GM12878 (cell line): Measurements from ENCODE around the gene CC2D2B. TPM values are rescaled to one million over a fixed set of nuclear protein-coding genes. Genes with fewer than 3 reads are reported as not detected.

Source experiments
- ATAC-seq: fragments of 200-7000 bp; cut with Tn5 transposase; 3 replicates; pipeline ENCODE4 v1.9.1; 2020; ENCODE audit warnings: mild to moderate bottlenecking, moderate library complexity
- BruUV-seq: library from RNA; stranded (reverse); fragments of 400-500 nt; replicated peaks from 2 replicates; lab custom pipeline; 2021; lab: Mats Ljungman, UMichigan
- CTCF ChIA-PET: fragments of 300-600 bp; sonication (Branson Sonifier 250); formaldehyde crosslinking; extraction: SDS; loops from one replicate; lab custom pipeline; 2021; ENCODE audit warnings: inconsistent platforms; lab: Yijun Ruan, JAX
- POLR2A ChIA-PET: fragments of 350-600 bp; formaldehyde crosslinking; extraction: SDS; loops from one replicate; lab custom pipeline; 2021; ENCODE audit warnings: inconsistent platforms; lab: Charles Lee
- RAD21 ChIA-PET: fragments of 300-600 bp; sonication (Branson Sonifier 250); formaldehyde crosslinking; loops from one replicate; lab custom pipeline; 2023; ENCODE audit warnings: antibody characterized with exemption; ENCODE audit not compliant: unreplicated experiment; lab: Charles Lee
- SMC1A ChIA-PET: fragments of 300-600 bp; sonication (Branson Sonifier 250); formaldehyde crosslinking; loops from one replicate; lab custom pipeline; 2023; ENCODE audit not compliant: unreplicated experiment, uncharacterized antibody; lab: Charles Lee
- DNase-seq: peaks from one replicate; pipeline ENCODE4 v3.0.0-alpha.2; 2011; ENCODE audit warnings: low read depth, low spot score
- FAIRE-seq: peaks from 3 replicates; lab custom pipeline; 2011; peaks lifted over from hg19 to GRCh38; lab: Jason Lieb, UNC
- H2AFZ ChIP-seq: 2 replicates; pipeline ENCODE4 v1.6.0; 2011; ENCODE audit warnings: low read depth, low read length, control low read depth; ENCODE audit not compliant: control insufficient read depth
- H3K27ac ChIP-seq: 2 replicates; pipeline ENCODE4 v1.5.1; 2011; ENCODE audit warnings: control low read depth; ENCODE audit not compliant: control insufficient read depth, insufficient read depth
- H3K27me3 ChIP-seq, 2 experiments: replicated peaks in 1 of 2; 2 replicates each; pipeline versions ENCODE4 v1.6.0 to v1.6.1; 2011; ENCODE audit warnings: low read length in 1 of 2; ENCODE audit not compliant: control insufficient read depth in 2 of 2, insufficient read depth in 2 of 2
- H3K36me3 ChIP-seq, 2 experiments: 2 replicates each; pipeline ENCODE4 v1.5.1; 2011; ENCODE audit warnings: low read length in 1 of 2; ENCODE audit not compliant: control insufficient read depth in 2 of 2, insufficient read depth in 2 of 2
- H3K4me1 ChIP-seq: 2 replicates; pipeline ENCODE4 v1.6.1; 2011; ENCODE audit warnings: mild to moderate bottlenecking, low read length, moderate library complexity, mixed read lengths; ENCODE audit not compliant: control insufficient read depth, insufficient read depth
- H3K4me2 ChIP-seq: 2 replicates; pipeline ENCODE4 v1.6.0; 2011; ENCODE audit warnings: control low read depth; ENCODE audit not compliant: control insufficient read depth, insufficient read depth
- H3K4me3 ChIP-seq: fragments of 200-600 bp; sonication (generic); 2 replicates; pipeline ENCODE4 v1.5.1; 2016
- H3K79me2 ChIP-seq: 2 replicates; pipeline ENCODE4 v1.6.0; 2011; ENCODE audit warnings: low read length; ENCODE audit not compliant: control insufficient read depth, insufficient read depth
- H3K9ac ChIP-seq: 2 replicates; pipeline ENCODE4 v1.8.0; 2011; ENCODE audit warnings: low read length, control low read depth, mixed read lengths; ENCODE audit not compliant: control insufficient read depth, insufficient read depth
- H3K9me3 ChIP-seq: replicated peaks from 3 replicates; pipeline ENCODE4 v1.5.1; 2011; ENCODE audit warnings: mild to moderate bottlenecking, low read length; ENCODE audit not compliant: control insufficient read depth, insufficient read depth
- H4K20me1 ChIP-seq: 2 replicates; pipeline ENCODE4 v1.6.0; 2011; ENCODE audit not compliant: control insufficient read depth, insufficient read depth
- BRCA1 ChIP-seq: IDR thresholded peaks from 2 replicates; pipeline ENCODE4 v1.6.1; 2011; ENCODE audit warnings: low read depth, low read length, improper control_type of control experiment
- MTA3 ChIP-seq: IDR thresholded peaks from 2 replicates; pipeline ENCODE4 v1.6.1; 2012; ENCODE audit warnings: low read length, inconsistent platforms, borderline replicate concordance
- WGBS: methylation state at CpG from one replicate; pipeline ENCODE4 v1.1.6; 2016; ENCODE audit warnings: low lambda C conversion rate; ENCODE audit not compliant: insufficient replicate concordance, insufficient coverage; ENCODE audit errors: missing lambda C conversion rate; 5-methylcytosine and 5-hydroxymethylcytosine counted together
- in situ Hi-C: fragments of 300-500 bp; cut with MboI; formaldehyde crosslinking; loops from 9 replicates; pipeline ENCODE4 v1.14.3; 2018; ENCODE audit warnings: mixed read lengths
- intact Hi-C: fragments of 100-400 bp; cut with micrococcal nuclease; formaldehyde crosslinking; loops from one replicate; pipeline ENCODE4 v1.14.2; 2022; ENCODE audit not compliant: unreplicated experiment
- polyA plus RNA-seq, 11 experiments: library from polyadenylated mRNA; depleted of rRNA in 4 of 11; unstranded in 6 of 11; stranded (reverse) in 5 of 11; fragments of >200 nt; fragmentation: Nextera tagmentation in 4 of 11; fragmentation: Illumina TruSeq in 1 of 11; extraction: Ambion mirVana in 4 of 11; extraction: Trizol in 1 of 11; gene quantifications; 1 replicate in 1 of 11; 2 replicates in 10 of 11; pipeline versions ENCODE4 v1.2.1 to v1.2.3, GENCODE V29; 2011 to 2016; ENCODE audit warnings: inconsistent platforms in 2 of 11, missing spikeins in 2 of 11, low read depth in 1 of 11
- total RNA-seq, 4 experiments: library from RNA; depleted of rRNA in 3 of 4; stranded (reverse); fragments of >200 nt in 3 of 4; fragmentation: Illumina TruSeq in 1 of 4; extraction: Trizol in 1 of 4; gene quantifications; 2 replicates each; pipeline versions ENCODE4 v1.2.1 to v1.2.3, GENCODE V29; 2013 to 2021
- TF ChIP-seq, protein P1 (sequence below): fragments of 450-650 bp; formaldehyde crosslinking; IDR thresholded peaks from 2 replicates; pipeline ENCODE4 v1.5.0; 2022; ENCODE audit warnings: mild to moderate bottlenecking, missing genetic modification characterization
- TF ChIP-seq, protein P2 (sequence below): fragments of 450-650 bp; formaldehyde crosslinking; IDR thresholded peaks from 2 replicates; pipeline ENCODE4 v1.4.0; 2022; ENCODE audit warnings: mild to moderate bottlenecking, moderate library complexity

CC2D2B gene
- total and polyA plus RNA-seq, 10 of the 15 experiments (the other 5 are each of a cell fraction or from before 2014, with no cell fraction given) = 0.42 to 2.8 (median 0.78) TPM

DNA sequence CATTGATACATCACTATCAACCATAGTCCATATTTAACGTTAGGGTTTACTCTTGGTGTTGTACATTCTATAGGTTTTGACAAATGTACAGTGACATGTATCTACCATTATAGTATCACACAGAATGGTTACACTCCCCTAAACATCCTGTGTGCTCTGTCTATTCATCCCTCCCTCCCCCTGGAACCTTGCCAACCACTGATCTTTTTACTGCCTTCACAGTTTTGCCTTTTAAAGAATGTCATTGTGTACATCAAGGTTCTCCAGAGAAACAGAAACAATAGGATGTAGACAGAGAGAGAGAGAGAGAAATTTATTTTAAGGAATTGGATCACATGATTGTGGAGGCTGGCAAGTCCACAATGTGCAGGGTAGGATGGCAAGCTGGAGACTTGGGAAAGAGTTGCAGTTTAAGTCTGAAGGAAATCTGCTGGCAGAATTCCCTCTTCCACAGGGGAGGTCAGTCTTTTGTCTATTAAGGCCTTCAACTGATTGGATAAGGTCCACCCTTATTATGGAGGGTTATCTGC lies 90.5 kb downstream of the CC2D2B start:
- H3K9me3 ChIP-seq = no peaks in the 10 kb centered on the region
- BruUV-seq = no TSS peak
- ChIA-PET SMC1A (no interaction called here), CTCF (no interaction called here), POLR2A (no interaction called here), RAD21 (interaction anchor here (1.1 kb wide), 1 partner anchor 304 kb away, joined by 4 read pairs; the partner anchor contains the start of gene TCTN3)
- peaks cover 3% of the 10 kb centered on the region; the same call in 1 of the 2 replicates for H3K4me1 ChIP-seq
- H3K4me3 ChIP-seq = no peak overlapping the region
- no peak overlapping the region for H2AFZ ChIP-seq
- FAIRE-seq (no peak), ATAC-seq (no peak), DNase-seq (no peak)
- H3K27me3 ChIP-seq = no peaks in the 10 kb centered on the region
- H3K4me2 ChIP-seq = no peak overlapping the region
- intact Hi-C loops (no loop called here), in situ Hi-C loops (no loop called here)
- no peaks in the 10 kb centered on the region for H4K20me1 ChIP-seq
- 55% methylated on average over 1 of the region's 1 CpG for WGBS
- TF ChIP-seq, protein P1, sequence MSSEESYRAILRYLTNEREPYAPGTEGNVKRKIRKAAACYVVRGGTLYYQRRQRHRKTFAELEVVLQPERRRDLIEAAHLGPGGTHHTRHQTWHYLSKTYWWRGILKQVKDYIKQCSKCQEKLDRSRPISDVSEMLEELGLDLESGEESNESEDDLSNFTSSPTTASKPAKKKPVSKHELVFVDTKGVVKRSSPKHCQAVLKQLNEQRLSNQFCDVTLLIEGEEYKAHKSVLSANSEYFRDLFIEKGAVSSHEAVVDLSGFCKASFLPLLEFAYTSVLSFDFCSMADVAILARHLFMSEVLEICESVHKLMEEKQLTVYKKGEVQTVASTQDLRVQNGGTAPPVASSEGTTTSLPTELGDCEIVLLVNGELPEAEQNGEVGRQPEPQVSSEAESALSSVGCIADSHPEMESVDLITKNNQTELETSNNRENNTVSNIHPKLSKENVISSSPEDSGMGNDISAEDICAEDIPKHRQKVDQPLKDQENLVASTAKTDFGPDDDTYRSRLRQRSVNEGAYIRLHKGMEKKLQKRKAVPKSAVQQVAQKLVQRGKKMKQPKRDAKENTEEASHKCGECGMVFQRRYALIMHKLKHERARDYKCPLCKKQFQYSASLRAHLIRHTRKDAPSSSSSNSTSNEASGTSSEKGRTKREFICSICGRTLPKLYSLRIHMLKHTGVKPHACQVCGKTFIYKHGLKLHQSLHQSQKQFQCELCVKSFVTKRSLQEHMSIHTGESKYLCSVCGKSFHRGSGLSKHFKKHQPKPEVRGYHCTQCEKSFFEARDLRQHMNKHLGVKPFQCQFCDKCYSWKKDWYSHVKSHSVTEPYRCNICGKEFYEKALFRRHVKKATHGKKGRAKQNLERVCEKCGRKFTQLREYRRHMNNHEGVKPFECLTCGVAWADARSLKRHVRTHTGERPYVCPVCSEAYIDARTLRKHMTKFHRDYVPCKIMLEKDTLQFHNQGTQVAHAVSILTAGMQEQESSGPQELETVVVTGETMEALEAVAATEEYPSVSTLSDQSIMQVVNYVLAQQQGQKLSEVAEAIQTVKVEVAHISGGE (CRISPR knock-in tag) = no peak
- TF ChIP-seq BRCA1 (no peak), MTA3 (no peak)
- TF ChIP-seq, protein P2, sequence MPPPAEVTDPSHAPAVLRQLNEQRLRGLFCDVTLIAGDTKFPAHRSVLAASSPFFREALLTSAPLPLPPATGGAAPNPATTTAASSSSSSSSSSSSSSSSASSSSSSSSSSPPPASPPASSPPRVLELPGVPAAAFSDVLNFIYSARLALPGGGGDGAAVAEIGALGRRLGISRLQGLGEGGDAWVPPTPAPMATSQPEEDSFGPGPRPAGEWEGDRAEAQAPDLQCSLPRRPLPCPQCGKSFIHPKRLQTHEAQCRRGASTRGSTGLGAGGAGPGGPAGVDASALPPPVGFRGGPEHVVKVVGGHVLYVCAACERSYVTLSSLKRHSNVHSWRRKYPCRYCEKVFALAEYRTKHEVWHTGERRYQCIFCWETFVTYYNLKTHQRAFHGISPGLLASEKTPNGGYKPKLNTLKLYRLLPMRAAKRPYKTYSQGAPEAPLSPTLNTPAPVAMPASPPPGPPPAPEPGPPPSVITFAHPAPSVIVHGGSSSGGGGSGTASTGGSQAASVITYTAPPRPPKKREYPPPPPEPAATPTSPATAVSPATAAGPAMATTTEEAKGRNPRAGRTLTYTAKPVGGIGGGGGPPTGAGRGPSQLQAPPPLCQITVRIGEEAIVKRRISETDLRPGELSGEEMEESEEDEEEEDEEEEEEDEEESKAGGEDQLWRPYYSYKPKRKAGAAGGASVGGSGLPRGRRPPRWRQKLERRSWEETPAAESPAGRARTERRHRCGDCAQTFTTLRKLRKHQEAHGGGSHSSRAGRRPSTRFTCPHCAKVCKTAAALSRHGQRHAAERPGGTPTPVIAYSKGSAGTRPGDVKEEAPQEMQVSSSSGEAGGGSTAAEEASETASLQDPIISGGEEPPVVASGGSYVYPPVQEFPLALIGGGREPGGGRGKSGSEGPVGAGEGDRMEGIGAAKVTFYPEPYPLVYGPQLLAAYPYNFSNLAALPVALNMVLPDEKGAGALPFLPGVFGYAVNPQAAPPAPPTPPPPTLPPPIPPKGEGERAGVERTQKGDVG (CRISPR knock-in tag) = no peak
- H3K9ac ChIP-seq = no peak overlapping the region
- no peak overlapping the region for H3K27ac ChIP-seq
- H3K79me2 ChIP-seq = no peaks in the 10 kb centered on the region
- no peaks in the 10 kb centered on the region for H3K36me3 ChIP-seq
